ENCODE data around the gene NAALADL2. TPM values are rescaled to one million over a fixed set of nuclear protein-coding genes. Genes with fewer than 3 reads are reported as not detected.

NAALADL2 gene
- total RNA-seq, 1 experiment from 2014 or later: 1.6 TPM

DNA sequence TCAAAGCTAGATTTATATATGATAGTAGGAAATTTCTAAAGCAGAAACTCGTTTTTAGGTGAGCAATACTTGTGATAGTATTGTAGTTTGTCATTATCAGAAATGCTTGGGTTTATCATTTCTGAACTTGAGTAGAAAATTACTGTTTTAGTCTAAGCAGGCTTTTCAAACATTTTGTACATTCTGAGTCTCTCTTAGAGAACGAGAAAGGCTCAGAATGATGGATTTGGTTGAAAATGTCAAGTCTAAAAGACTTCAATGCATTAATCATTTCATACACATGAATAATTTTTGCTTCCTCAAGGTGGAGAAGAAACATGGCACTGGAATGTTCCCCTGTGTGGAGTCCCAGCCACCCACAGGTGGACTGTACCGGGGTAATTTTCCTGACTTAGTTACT lies 387.1 kb downstream of the NAALADL2 start:
- no CpG with 5 or more reads among the region's 3 CpGs for WGBS (ENCODE audit: extremely low coverage, insufficient read length, low lambda C conversion rate)
- Histone ChIP-seq H3K4ac (ENCODE audit: low read depth, low read length) (no peak overlapping the region), H4K20me1 (ENCODE audit: control insufficient read depth, insufficient read depth, insufficient read length) (no peaks in the 10 kb centered on the region), H3K56ac (ENCODE audit: insufficient read length, low read depth, low read length) (no peak overlapping the region), H2BK120ac (ENCODE audit: low read depth, low read length, poor library complexity, severe bottlenecking) (no peak overlapping the region), H4K8ac (replicated peaks; ENCODE audit: insufficient read length, low read depth, low read length) (no peak overlapping the region), H3K18ac (ENCODE audit: insufficient read length, low read depth, low read length) (no peak overlapping the region), H3K14ac (ENCODE audit: insufficient read depth, low read length) (no peak overlapping the region), H3K27ac (ENCODE audit: insufficient read length, low read depth, low read length) (no peak overlapping the region), H3K79me1 (ENCODE audit: insufficient read depth, low read depth, low read length, poor library complexity, severe bottlenecking) (no peaks in the 10 kb centered on the region), H2BK15ac (ENCODE audit: low read depth, low read length) (no peak overlapping the region), H3K79me2 (ENCODE audit: insufficient read depth, low read length) (no peaks in the 10 kb centered on the region), H3K23ac (ENCODE audit: insufficient read length, low read depth, low read length) (no peak overlapping the region), H3K4me2 (ENCODE audit: insufficient read depth, insufficient read length, low read length) (no peak overlapping the region), H2BK5ac (ENCODE audit: insufficient read length, low read length) (no peak overlapping the region), H4K91ac (ENCODE audit: insufficient read length, low read depth, low read length) (no peak overlapping the region), H3K27me3 (ENCODE audit: insufficient read depth, low read length) (no peaks in the 10 kb centered on the region), H2AFZ (ENCODE audit: low read length) (no peak overlapping the region), H3K9me3 (ENCODE audit: control insufficient read depth, low read depth, low read length) (no peaks in the 10 kb centered on the region), H3K4me1 (ENCODE audit: insufficient read depth, low read length) (no peaks in the 10 kb centered on the region), H3K23me2 (ENCODE audit: insufficient read length, low read depth, low read length, poor library complexity, severe bottlenecking) (no peaks in the 10 kb centered on the region), H3T11ph (ENCODE audit: low read length) (no peak overlapping the region), H2BK20ac (ENCODE audit: low read depth, low read length, poor library complexity, severe bottlenecking) (no peak overlapping the region), H2BK12ac (ENCODE audit: insufficient read length, low read depth, low read length) (no peak overlapping the region), H2AK5ac (ENCODE audit: insufficient read length, low read length) (no peak overlapping the region), H3K9ac (ENCODE audit: extremely low read depth, insufficient read length, low read length) (no peak overlapping the region), H4K5ac (ENCODE audit: insufficient read length, low read depth, low read length) (no peak overlapping the region)
- peaks cover 7% of the 10 kb centered on the region for H3K27me3 Mint-ChIP-seq (ENCODE audit: low read depth)
- H3K9me3 Mint-ChIP-seq: no peaks in the 10 kb centered on the region
- H3K4me1 Mint-ChIP-seq: peaks cover 0 to 3% of the 10 kb centered on the region in 2 experiments; a peak in 2 of 4 replicates
- no peaks in the 10 kb centered on the region for H3K36me3 Mint-ChIP-seq (ENCODE audit: insufficient read depth in 1 of 3, low read depth in 3 of 3)
- DNase-seq: no peak
- TF ChIP-seq, protein P1, sequence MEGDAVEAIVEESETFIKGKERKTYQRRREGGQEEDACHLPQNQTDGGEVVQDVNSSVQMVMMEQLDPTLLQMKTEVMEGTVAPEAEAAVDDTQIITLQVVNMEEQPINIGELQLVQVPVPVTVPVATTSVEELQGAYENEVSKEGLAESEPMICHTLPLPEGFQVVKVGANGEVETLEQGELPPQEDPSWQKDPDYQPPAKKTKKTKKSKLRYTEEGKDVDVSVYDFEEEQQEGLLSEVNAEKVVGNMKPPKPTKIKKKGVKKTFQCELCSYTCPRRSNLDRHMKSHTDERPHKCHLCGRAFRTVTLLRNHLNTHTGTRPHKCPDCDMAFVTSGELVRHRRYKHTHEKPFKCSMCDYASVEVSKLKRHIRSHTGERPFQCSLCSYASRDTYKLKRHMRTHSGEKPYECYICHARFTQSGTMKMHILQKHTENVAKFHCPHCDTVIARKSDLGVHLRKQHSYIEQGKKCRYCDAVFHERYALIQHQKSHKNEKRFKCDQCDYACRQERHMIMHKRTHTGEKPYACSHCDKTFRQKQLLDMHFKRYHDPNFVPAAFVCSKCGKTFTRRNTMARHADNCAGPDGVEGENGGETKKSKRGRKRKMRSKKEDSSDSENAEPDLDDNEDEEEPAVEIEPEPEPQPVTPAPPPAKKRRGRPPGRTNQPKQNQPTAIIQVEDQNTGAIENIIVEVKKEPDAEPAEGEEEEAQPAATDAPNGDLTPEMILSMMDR (conservative IDR thresholded peaks at IDR 0.05): no peak
- no peak overlapping the region for H3K27ac Mint-ChIP-seq
- H3K4me3 Mint-ChIP-seq: no peak overlapping the region

Measured in H9 (cell line).